Mesenchymal stem cell (in vitro differentiated cells and primary cell): Measurements from ENCODE around the gene STMN3.

Experiments
- DNase-seq: peaks from one replicate; pipeline ENCODE4 v3.0.0-alpha.2; 2013
- H2AFZ ChIP-seq: one replicate; pipeline ENCODE4 v1.6.1; 2013; ENCODE audit warnings: low read depth, mild to moderate bottlenecking, control low read depth, inconsistent platforms, low read length, moderate library complexity
- H2AK5ac ChIP-seq: 2 replicates; pipeline ENCODE4 v1.6.1; 2013; ENCODE audit warnings: low read length, moderate library complexity, mild to moderate bottlenecking, inconsistent platforms; ENCODE audit not compliant: severe bottlenecking
- H2BK120ac ChIP-seq: one replicate; pipeline ENCODE4 v1.6.1; 2013; ENCODE audit warnings: low read depth, mild to moderate bottlenecking, inconsistent platforms, low read length, moderate library complexity
- H2BK12ac ChIP-seq, 2 experiments: one replicate each; pipeline ENCODE4 v1.6.1; 2013; ENCODE audit warnings: inconsistent platforms in 2 of 2, low read length in 2 of 2, mild to moderate bottlenecking in 2 of 2, moderate library complexity in 2 of 2, control low read depth in 1 of 2
- H2BK15ac ChIP-seq: one replicate; pipeline ENCODE4 v1.6.1; 2013; ENCODE audit warnings: mild to moderate bottlenecking, low read depth, inconsistent platforms; ENCODE audit not compliant: poor library complexity, severe bottlenecking
- H2BK5ac ChIP-seq: 2 replicates; pipeline ENCODE4 v1.6.1; 2013; ENCODE audit warnings: low read depth, mild to moderate bottlenecking, low read length, control low read depth, inconsistent platforms; ENCODE audit not compliant: poor library complexity, severe bottlenecking
- H3K14ac ChIP-seq, 2 experiments: one replicate each; pipeline ENCODE4 v1.6.1; 2013; ENCODE audit warnings: inconsistent platforms in 2 of 2, low read length in 2 of 2, control low read depth in 1 of 2, mild to moderate bottlenecking in 1 of 2, moderate library complexity in 1 of 2
- H3K18ac ChIP-seq, 2 experiments: one replicate each; pipeline ENCODE4 v1.6.1; 2013; ENCODE audit warnings: inconsistent platforms in 2 of 2, low read length in 2 of 2, control low read depth in 1 of 2, low read depth in 1 of 2, mild to moderate bottlenecking in 1 of 2
- H3K23ac ChIP-seq, 2 experiments: one replicate each; pipeline ENCODE4 v1.6.1; 2013; ENCODE audit warnings: inconsistent platforms in 2 of 2, low read length in 2 of 2, mild to moderate bottlenecking in 2 of 2, moderate library complexity in 2 of 2, control low read depth in 1 of 2
- H3K27ac ChIP-seq: 2 replicates; pipeline ENCODE4 v1.5.1; 2013; ENCODE audit warnings: mild to moderate bottlenecking, moderate library complexity, low read length, control low read depth, inconsistent platforms; ENCODE audit not compliant: poor library complexity, severe bottlenecking
- H3K27me3 ChIP-seq, 2 experiments: 2 replicates each; pipeline versions ENCODE4 v1.6.1 to v1.7.0; 2013; ENCODE audit warnings: low read length in 2 of 2, mild to moderate bottlenecking in 2 of 2, moderate library complexity in 2 of 2, control low read depth in 1 of 2, inconsistent platforms in 1 of 2; ENCODE audit not compliant: control insufficient read depth in 1 of 2, insufficient read depth in 1 of 2
- H3K36me3 ChIP-seq, 2 experiments: 2 replicates each; pipeline versions ENCODE4 v1.6.1 to v1.7.0; 2013; ENCODE audit warnings: low read length in 2 of 2, control low read depth in 1 of 2, inconsistent platforms in 1 of 2, low read depth in 1 of 2, mild to moderate bottlenecking in 1 of 2; ENCODE audit not compliant: insufficient read depth in 2 of 2, control insufficient read depth in 1 of 2
- H3K4ac ChIP-seq, 2 experiments: one replicate each; pipeline ENCODE4 v1.6.1; 2013; ENCODE audit warnings: inconsistent platforms in 2 of 2, low read length in 2 of 2, mild to moderate bottlenecking in 2 of 2, moderate library complexity in 2 of 2, control low read depth in 1 of 2, low read depth in 1 of 2
- H3K4me1 ChIP-seq: 2 replicates; pipeline ENCODE4 v1.6.1; 2013; ENCODE audit warnings: low read depth, low read length, control low read depth; ENCODE audit not compliant: control insufficient read depth, insufficient read depth
- H3K4me2 ChIP-seq: 2 replicates; pipeline ENCODE4 v1.6.1; 2013; ENCODE audit warnings: low read length, mild to moderate bottlenecking, inconsistent platforms; ENCODE audit not compliant: poor library complexity, severe bottlenecking
- H3K4me3 ChIP-seq, 2 experiments: 2 replicates each; pipeline versions ENCODE4 v1.5.1 to v1.7.0; 2013; ENCODE audit warnings: low read length in 2 of 2, mild to moderate bottlenecking in 2 of 2, control low read depth in 1 of 2, low read depth in 1 of 2; ENCODE audit not compliant: insufficient read depth in 1 of 2
- H3K79me1 ChIP-seq: replicated peaks from 2 replicates; pipeline ENCODE4 v1.6.1; 2013; ENCODE audit warnings: mild to moderate bottlenecking, control low read depth, low read length, inconsistent platforms; ENCODE audit not compliant: poor library complexity, severe bottlenecking
- H3K9ac ChIP-seq: 2 replicates; pipeline ENCODE4 v1.7.0; 2013; ENCODE audit warnings: mild to moderate bottlenecking, low read length, moderate library complexity
- H3K9me3 ChIP-seq: 2 replicates; pipeline ENCODE4 v1.7.0; 2013; ENCODE audit warnings: mild to moderate bottlenecking, low read length; ENCODE audit not compliant: control insufficient read depth
- H4K8ac ChIP-seq: one replicate; pipeline ENCODE4 v1.6.1; 2013; ENCODE audit warnings: inconsistent platforms, mild to moderate bottlenecking, low read length, moderate library complexity
- H4K91ac ChIP-seq: one replicate; pipeline ENCODE4 v1.6.1; 2013; ENCODE audit warnings: mild to moderate bottlenecking, low read length, inconsistent platforms
- WGBS: methylation state at CpG from one replicate; pipeline ENCODE4 v1.1.7; 2013; ENCODE audit warnings: mixed read lengths; 5-methylcytosine and 5-hydroxymethylcytosine counted together

Gene STMN3

DNA sequence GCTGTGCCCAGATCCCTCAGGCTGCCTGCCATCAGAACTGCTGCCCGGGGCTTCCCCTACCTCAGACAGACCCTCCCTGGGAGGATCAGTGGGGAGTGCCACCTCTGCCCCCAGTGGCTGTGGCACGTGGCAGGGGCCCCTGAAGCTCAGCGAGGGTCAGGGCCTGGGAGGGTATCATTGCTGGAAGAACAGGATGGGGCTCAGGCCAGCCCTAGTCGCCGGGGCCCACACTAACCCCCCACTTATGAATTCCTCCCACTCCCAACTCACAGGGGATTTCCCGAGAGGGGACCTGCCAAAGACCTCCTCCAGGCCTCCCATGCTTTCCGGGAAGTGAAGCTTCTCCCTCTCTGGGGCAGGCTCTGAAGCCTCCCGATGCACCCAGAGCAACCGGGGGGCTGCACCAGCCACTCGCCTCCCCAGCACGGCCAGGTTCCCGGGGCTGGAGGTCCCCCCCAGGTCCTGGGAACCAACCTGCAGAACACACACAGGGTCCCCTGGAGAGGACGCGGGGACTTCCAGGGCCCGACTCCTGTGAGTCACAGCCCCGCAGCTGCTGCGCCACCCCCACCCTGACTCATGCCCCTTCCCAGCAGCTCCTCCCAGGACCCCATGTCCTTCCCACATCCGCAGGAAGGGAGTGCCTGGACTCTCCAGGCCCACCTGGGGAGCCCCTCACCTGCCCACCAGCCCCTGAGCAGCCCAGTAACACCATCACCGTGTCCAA lies 45.7 kb upstream of the STMN3 start:
- H4K91ac ChIP-seq: peak overlapping the region; percentile 100
- WGBS: 11% methylated on average over 17 of the region's 19 CpGs
- H3K79me1 ChIP-seq: peaks cover 30% of the 10 kb centered on the region
- peak overlapping the region; percentile 51 to 98 for H2BK12ac ChIP-seq
- H3K27me3 ChIP-seq: no peaks in the 10 kb centered on the region
- DNase-seq: peak; percentile 97
- no peak overlapping the region for H3K23ac ChIP-seq
- H3K4me1 ChIP-seq: peaks cover 72% of the 10 kb centered on the region
- peak overlapping the region; percentile 17 to 47 for H3K4me3 ChIP-seq
- peak overlapping the region; percentile 44 for H3K4me2 ChIP-seq
- peak overlapping the region; percentile 90 for H3K27ac ChIP-seq
- H3K4ac ChIP-seq: peak overlapping the region; percentile 90 to 93
- H2BK120ac ChIP-seq: peak overlapping the region; percentile 98
- H3K9me3 ChIP-seq: no peaks in the 10 kb centered on the region
- H2BK15ac ChIP-seq: peak overlapping the region; percentile 93
- H4K8ac ChIP-seq: peak overlapping the region; percentile 90
- peaks cover 8 to 72% of the 10 kb centered on the region in 2 experiments for H3K36me3 ChIP-seq
- peak overlapping the region; percentile 85 for H2BK5ac ChIP-seq
- H2AFZ ChIP-seq: no peak overlapping the region
- peak overlapping the region in 1 of 2 experiments; percentile 85 for H3K14ac ChIP-seq
- H3K18ac ChIP-seq: peak overlapping the region; percentile 93 to 98
- H3K9ac ChIP-seq: peak overlapping the region; percentile 70
- peak overlapping the region; percentile 99 for H2AK5ac ChIP-seq

DNA sequence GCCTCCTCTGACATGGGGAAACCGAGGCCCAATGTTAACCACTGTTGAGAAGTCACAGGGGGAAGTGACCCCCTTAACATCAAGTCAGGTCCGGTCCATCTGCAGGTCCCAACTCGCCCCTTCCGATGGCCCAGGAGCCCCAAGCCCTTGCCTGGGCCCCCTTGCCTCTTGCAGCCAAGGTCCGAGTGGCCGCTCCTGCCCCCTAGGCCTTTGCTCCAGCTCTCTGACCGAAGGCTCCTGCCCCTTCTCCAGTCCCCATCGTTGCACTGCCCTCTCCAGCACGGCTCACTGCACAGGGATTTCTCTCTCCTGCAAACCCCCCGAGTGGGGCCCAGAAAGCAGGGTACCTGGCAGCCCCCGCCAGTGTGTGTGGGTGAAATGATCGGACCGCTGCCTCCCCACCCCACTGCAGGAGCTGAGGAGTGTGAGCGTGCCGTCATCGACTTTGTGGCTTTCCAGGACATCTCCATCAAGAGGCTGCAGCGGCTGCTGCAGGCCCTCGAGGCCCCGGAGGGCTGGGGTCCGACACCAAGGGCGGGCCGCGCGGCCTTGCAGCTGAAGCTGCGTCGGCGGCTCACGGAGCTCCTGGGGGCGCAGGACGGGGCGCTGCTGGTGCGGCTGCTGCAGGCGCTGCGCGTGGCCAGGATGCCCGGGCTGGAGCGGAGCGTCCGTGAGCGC lies 44.8 kb upstream of the STMN3 start:
- peak overlapping the region; percentile 48 for H3K4me2 ChIP-seq
- no peaks in the 10 kb centered on the region for H3K27me3 ChIP-seq
- peak overlapping the region; percentile 21 for H2BK5ac ChIP-seq
- peaks cover 71% of the 10 kb centered on the region for H3K4me1 ChIP-seq
- peak overlapping the region; percentile 90 for H3K27ac ChIP-seq
- H3K79me1 ChIP-seq: peaks cover 25% of the 10 kb centered on the region
- no peak for DNase-seq
- peak overlapping the region; percentile 11 for H2BK120ac ChIP-seq
- H3K9me3 ChIP-seq: no peaks in the 10 kb centered on the region
- H4K91ac ChIP-seq: peak overlapping the region; percentile 60
- peak overlapping the region; percentile 70 for H3K9ac ChIP-seq
- peak overlapping the region; percentile 30 to 34 for H3K18ac ChIP-seq
- H3K14ac ChIP-seq: peak overlapping the region in 1 of 2 experiments; percentile 35
- no peak overlapping the region for H4K8ac ChIP-seq
- peak overlapping the region; percentile 89 for H2BK15ac ChIP-seq
- peak overlapping the region; percentile 45 for H2AK5ac ChIP-seq
- 85% methylated on average over 36 of the region's 40 CpGs for WGBS
- H2BK12ac ChIP-seq: peak overlapping the region; percentile 69 to 75
- peaks cover 6 to 67% of the 10 kb centered on the region in 2 experiments for H3K36me3 ChIP-seq
- H3K4me3 ChIP-seq: peak overlapping the region in 1 of 2 experiments; percentile 59
- no peak overlapping the region for H3K23ac ChIP-seq
- no peak overlapping the region for H2AFZ ChIP-seq
- peak overlapping the region; percentile 40 to 93 for H3K4ac ChIP-seq

DNA sequence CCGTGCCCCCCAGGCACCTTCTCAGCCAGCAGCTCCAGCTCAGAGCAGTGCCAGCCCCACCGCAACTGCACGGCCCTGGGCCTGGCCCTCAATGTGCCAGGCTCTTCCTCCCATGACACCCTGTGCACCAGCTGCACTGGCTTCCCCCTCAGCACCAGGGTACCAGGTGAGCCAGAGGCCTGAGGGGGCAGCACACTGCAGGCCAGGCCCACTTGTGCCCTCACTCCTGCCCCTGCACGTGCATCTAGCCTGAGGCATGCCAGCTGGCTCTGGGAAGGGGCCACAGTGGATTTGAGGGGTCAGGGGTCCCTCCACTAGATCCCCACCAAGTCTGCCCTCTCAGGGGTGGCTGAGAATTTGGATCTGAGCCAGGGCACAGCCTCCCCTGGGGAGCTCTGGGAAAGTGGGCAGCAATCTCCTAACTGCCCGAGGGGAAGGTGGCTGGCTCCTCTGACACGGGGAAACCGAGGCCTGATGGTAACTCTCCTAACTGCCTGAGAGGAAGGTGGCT lies 44.2 kb upstream of the STMN3 start:
- H3K4me3 ChIP-seq: peak overlapping the region; percentile 59 to 64
- H2AFZ ChIP-seq: no peak overlapping the region
- peaks cover 71% of the 10 kb centered on the region for H3K4me1 ChIP-seq
- WGBS: 84% methylated on average over 7 of the region's 7 CpGs
- H2BK120ac ChIP-seq: no peak overlapping the region
- H3K79me1 ChIP-seq: peaks cover 23% of the 10 kb centered on the region
- H3K9ac ChIP-seq: peak overlapping the region; percentile 29
- no peaks in the 10 kb centered on the region for H3K9me3 ChIP-seq
- H4K91ac ChIP-seq: peak overlapping the region; percentile 60
- H3K27me3 ChIP-seq: no peaks in the 10 kb centered on the region
- H3K4me2 ChIP-seq: peak overlapping the region; percentile 48
- H3K36me3 ChIP-seq: peaks cover 6 to 67% of the 10 kb centered on the region in 2 experiments
- H2BK15ac ChIP-seq: no peak overlapping the region
- H3K27ac ChIP-seq: peak overlapping the region; percentile 6
- H2BK5ac ChIP-seq: no peak overlapping the region
- H3K23ac ChIP-seq: no peak overlapping the region
- DNase-seq: no peak
- H4K8ac ChIP-seq: peak overlapping the region; percentile 63
- H3K14ac ChIP-seq: peak overlapping the region in 1 of 2 experiments; percentile 8
- peak overlapping the region in 1 of 2 experiments; percentile 80 for H2BK12ac ChIP-seq
- peak overlapping the region; percentile 72 to 93 for H3K18ac ChIP-seq
- H2AK5ac ChIP-seq: peak overlapping the region; percentile 1
- peak overlapping the region; percentile 63 to 93 for H3K4ac ChIP-seq
